ENCODE measurements around the gene P2RX7.
"Not testable (repeated sequence)": the region's sequence is repeated elsewhere in the genome, so short reads cannot be mapped to it uniquely, and the experiment has no call there.

Gene P2RX7

GRCh38 chr12:121154793-121155375, 22.2 kb downstream of the P2RX7 start:
- Histone ChIP-seq H3K27ac (no peak overlapping the region), H3K9ac (ENCODE audit: insufficient read length) (no peak overlapping the region), H3K4me3 (no peak overlapping the region), H3K36me3 (ENCODE audit: insufficient read depth, low read length) (no peaks in the 10 kb centered on the region), H3K9me3 (ENCODE audit: low read depth, low read length) (no peaks in the 10 kb centered on the region)
- DNase-seq (ENCODE audit: low read depth, low spot score) = no peak
- TF ChIP-seq EZH2 (IDR thresholded peaks at IDR 0.05) (no peak), POLR2AphosphoS5 (IDR thresholded peaks at IDR 0.05; ENCODE audit: borderline replicate concordance, low read depth, low read length) (no peak), FOXP2 (optimal IDR thresholded peaks at IDR 0.05; ENCODE audit: control extremely low read depth, extremely low read length, insufficient read depth) (no peak)

- TF ChIP-seq EZH2 (IDR thresholded peaks at IDR 0.05) = no peak
- no peak for TF ChIP-seq FOXP2 (optimal IDR thresholded peaks at IDR 0.05; ENCODE audit: control extremely low read depth, extremely low read length, insufficient read depth)
- no peak for TF ChIP-seq POLR2AphosphoS5 (IDR thresholded peaks at IDR 0.05; ENCODE audit: borderline replicate concordance, low read depth, low read length)
- Histone ChIP-seq H3K4me3 (no peak overlapping the region), H3K27ac (no peak overlapping the region), H3K9me3 (ENCODE audit: low read depth, low read length) (no peaks in the 10 kb centered on the region), H3K36me3 (ENCODE audit: insufficient read depth, low read length) (no peaks in the 10 kb centered on the region), H3K9ac (ENCODE audit: insufficient read length) (no peak overlapping the region)
- DNase-seq (ENCODE audit: low read depth, low spot score) = no peak
These were observed 23.7 kb downstream of the P2RX7 start for GRCh38 chr12:121156365-121156764.

GRCh38 chr12:121158085-121158484, 25.4 kb downstream of the P2RX7 start:
- no peak for DNase-seq (ENCODE audit: low read depth, low spot score)
- Histone ChIP-seq H3K36me3 (ENCODE audit: insufficient read depth, low read length) (no peaks in the 10 kb centered on the region), H3K9me3 (ENCODE audit: low read depth, low read length) (no peaks in the 10 kb centered on the region), H3K27ac (no peak overlapping the region), H3K4me3 (no peak overlapping the region), H3K9ac (ENCODE audit: insufficient read length) (no peak overlapping the region)
- TF ChIP-seq EZH2 (IDR thresholded peaks at IDR 0.05) = no peak

GRCh38 chr12:121158728-121159351, 26.2 kb downstream of the P2RX7 start:
- H3K27ac ChIP-seq; H3K36me3 ChIP-seq (ENCODE audit: insufficient read depth, low read length); H3K4me3 ChIP-seq; H3K9ac ChIP-seq (ENCODE audit: insufficient read length); DNase-seq (ENCODE audit: low read depth, low spot score); H3K9me3 ChIP-seq (ENCODE audit: low read depth, low read length): not testable (repeated sequence)

- Histone ChIP-seq H3K27ac (no peak overlapping the region), H3K9ac (ENCODE audit: insufficient read length) (no peak overlapping the region), H3K4me3 (no peak overlapping the region), H3K9me3 (ENCODE audit: low read depth, low read length) (no peaks in the 10 kb centered on the region), H3K36me3 (ENCODE audit: insufficient read depth, low read length) (no peaks in the 10 kb centered on the region)
- no peak for DNase-seq (ENCODE audit: low read depth, low spot score)
- no peak for TF ChIP-seq POLR2AphosphoS5 (IDR thresholded peaks at IDR 0.05; ENCODE audit: borderline replicate concordance, low read depth, low read length)
- no peak for TF ChIP-seq EZH2 (IDR thresholded peaks at IDR 0.05)
- no peak for TF ChIP-seq FOXP2 (optimal IDR thresholded peaks at IDR 0.05; ENCODE audit: control extremely low read depth, extremely low read length, insufficient read depth)
These were observed 27.0 kb downstream of the P2RX7 start for GRCh38 chr12:121159467-121160307.

GRCh38 chr12:121162384-121162783, 29.7 kb downstream of the P2RX7 start:
- no peak for DNase-seq (ENCODE audit: low read depth, low spot score)
- no peak overlapping the region for H3K4me3 ChIP-seq
- TF ChIP-seq POLR2AphosphoS5 (IDR thresholded peaks at IDR 0.05; ENCODE audit: borderline replicate concordance, low read depth, low read length) (no peak), EZH2 (IDR thresholded peaks at IDR 0.05) (no peak), FOXP2 (optimal IDR thresholded peaks at IDR 0.05; ENCODE audit: control extremely low read depth, extremely low read length, insufficient read depth) (no peak)
- H3K27ac ChIP-seq = no peak overlapping the region
- no peaks in the 10 kb centered on the region for H3K9me3 ChIP-seq (ENCODE audit: low read depth, low read length)
- no peaks in the 10 kb centered on the region for H3K36me3 ChIP-seq (ENCODE audit: insufficient read depth, low read length)
- H3K9ac ChIP-seq (ENCODE audit: insufficient read length) = no peak overlapping the region

- no peak for TF ChIP-seq FOXP2 (optimal IDR thresholded peaks at IDR 0.05; ENCODE audit: control extremely low read depth, extremely low read length, insufficient read depth)
- Histone ChIP-seq H3K27ac (no peak overlapping the region), H3K4me3 (no peak overlapping the region), H3K36me3 (ENCODE audit: insufficient read depth, low read length) (no peaks in the 10 kb centered on the region), H3K9ac (ENCODE audit: insufficient read length) (no peak overlapping the region), H3K9me3 (ENCODE audit: low read depth, low read length) (no peaks in the 10 kb centered on the region)
- DNase-seq (ENCODE audit: low read depth, low spot score) = no peak
These were observed 30.3 kb downstream of the P2RX7 start for GRCh38 chr12:121162985-121163384.

GRCh38 chr12:121164839-121165238, 32.2 kb downstream of the P2RX7 start:
- not testable (repeated sequence) for H3K36me3 ChIP-seq (ENCODE audit: insufficient read depth, low read length); H3K9me3 ChIP-seq (ENCODE audit: low read depth, low read length); DNase-seq (ENCODE audit: low read depth, low spot score); H3K4me3 ChIP-seq; H3K27ac ChIP-seq; H3K9ac ChIP-seq (ENCODE audit: insufficient read length)

GRCh38 chr12:121165316-121165715, 32.6 kb downstream of the P2RX7 start:
- no peaks in the 10 kb centered on the region for H3K36me3 ChIP-seq (ENCODE audit: insufficient read depth, low read length)
- no peak overlapping the region for H3K4me3 ChIP-seq
- TF ChIP-seq FOXP2 (optimal IDR thresholded peaks at IDR 0.05; ENCODE audit: control extremely low read depth, extremely low read length, insufficient read depth) (no peak), EZH2 (IDR thresholded peaks at IDR 0.05) (no peak), POLR2AphosphoS5 (IDR thresholded peaks at IDR 0.05; ENCODE audit: borderline replicate concordance, low read depth, low read length) (no peak)
- no peak overlapping the region for H3K9ac ChIP-seq (ENCODE audit: insufficient read length)
- no peaks in the 10 kb centered on the region for H3K9me3 ChIP-seq (ENCODE audit: low read depth, low read length)
- no peak for DNase-seq (ENCODE audit: low read depth, low spot score)
- no peak overlapping the region for H3K27ac ChIP-seq
